Parathyroid adenoma (tissue), 2 donors: ENCODE measurements around the gene PKNOX2.

ENCODE experiments used
- H2AFZ ChIP-seq: fragments of 300-600 bp; sonication (generic); one replicate; pipeline ENCODE4 v1.7.0; 2017; ENCODE audit warnings: antibody characterized with exemption, mild to moderate bottlenecking
- H3K27ac ChIP-seq: fragments of 300-600 bp; sonication (generic); one replicate; pipeline ENCODE4 v1.7.0; 2017
- H3K27me3 ChIP-seq: fragments of 300-600 bp; sonication (generic); one replicate; pipeline ENCODE4 v1.7.0; 2017; ENCODE audit warnings: low read length; ENCODE audit not compliant: control insufficient read depth, insufficient read depth
- H3K36me3 ChIP-seq: fragments of 300-600 bp; sonication (generic); one replicate; pipeline ENCODE4 v1.7.0; 2017; ENCODE audit warnings: low read length; ENCODE audit not compliant: control insufficient read depth, insufficient read depth
- H3K4me1 ChIP-seq: fragments of 300-600 bp; sonication (generic); one replicate; pipeline ENCODE4 v1.7.0; 2017; ENCODE audit warnings: control low read depth
- H3K4me2 ChIP-seq: fragments of 300-600 bp; sonication (generic); one replicate; pipeline ENCODE4 v1.7.0; 2017; ENCODE audit warnings: low read length
- H3K4me3 ChIP-seq: fragments of 300-600 bp; sonication (generic); one replicate; pipeline ENCODE4 v1.7.0; 2017; ENCODE audit warnings: low read depth, low read length
- H3K79me2 ChIP-seq: fragments of 300-600 bp; sonication (generic); one replicate; pipeline ENCODE4 v1.7.0; 2017; ENCODE audit warnings: control low read depth
- H3K9ac ChIP-seq: fragments of 300-600 bp; sonication (generic); one replicate; pipeline ENCODE4 v1.7.0; 2017; ENCODE audit warnings: mild to moderate bottlenecking
- H3K9me3 ChIP-seq: fragments of 300-600 bp; sonication (generic); one replicate; pipeline ENCODE4 v1.7.0; 2017; ENCODE audit warnings: low read length; ENCODE audit not compliant: control insufficient read depth
- CTCF ChIP-seq: fragments of 300-600 bp; sonication (generic); IDR thresholded peaks from one replicate; pipeline ENCODE4 v1.7.0; 2017; ENCODE audit warnings: antibody characterized with exemption, mild to moderate bottlenecking
- donor health status: primary hyperparathyroidism.

Gene PKNOX2

DNA sequence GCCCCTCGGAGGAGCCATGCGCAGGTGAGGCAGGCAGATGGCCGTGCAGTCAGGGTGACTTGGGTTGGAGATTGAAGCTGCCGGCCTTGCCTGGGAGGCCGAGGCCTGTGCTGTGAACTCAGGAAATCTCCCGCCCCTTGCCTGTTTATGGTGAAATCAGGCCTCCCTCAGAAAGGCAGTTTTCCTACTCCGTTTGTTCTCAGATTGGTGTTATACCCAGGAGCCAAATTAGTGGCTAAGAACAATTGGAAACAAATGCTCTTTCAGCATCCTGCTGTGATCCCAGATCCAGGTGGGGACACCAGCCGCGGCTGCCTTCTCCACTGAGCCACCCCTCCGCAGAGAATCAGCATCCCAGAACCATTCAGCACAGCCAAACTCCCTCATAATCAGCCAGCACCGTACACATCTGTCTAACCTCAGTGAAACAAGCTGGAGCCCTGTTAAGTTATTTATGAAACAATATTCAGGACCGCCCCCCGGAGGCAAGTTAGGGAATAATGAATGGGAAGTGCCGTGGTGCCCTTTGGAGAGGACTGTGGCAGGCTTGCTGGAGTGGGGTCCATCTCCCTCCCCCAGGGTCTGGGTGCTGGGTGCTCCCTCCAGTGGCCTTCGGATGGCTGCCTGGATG is 60.0 kb downstream of the PKNOX2 start:
- H3K27ac ChIP-seq, result no peak overlapping the region
- H3K79me2 ChIP-seq, result no peaks in the 10 kb centered on the region
- TF ChIP-seq CTCF, result no peak
- no peaks in the 10 kb centered on the region for H3K27me3 ChIP-seq
- no peak overlapping the region for H3K4me3 ChIP-seq
- H2AFZ ChIP-seq, result no peak overlapping the region
- no peaks in the 10 kb centered on the region for H3K4me1 ChIP-seq
- H3K9me3 ChIP-seq, result no peaks in the 10 kb centered on the region
- H3K9ac ChIP-seq, result no peak overlapping the region
- H3K36me3 ChIP-seq, result no peaks in the 10 kb centered on the region
- H3K4me2 ChIP-seq, result no peak overlapping the region

DNA sequence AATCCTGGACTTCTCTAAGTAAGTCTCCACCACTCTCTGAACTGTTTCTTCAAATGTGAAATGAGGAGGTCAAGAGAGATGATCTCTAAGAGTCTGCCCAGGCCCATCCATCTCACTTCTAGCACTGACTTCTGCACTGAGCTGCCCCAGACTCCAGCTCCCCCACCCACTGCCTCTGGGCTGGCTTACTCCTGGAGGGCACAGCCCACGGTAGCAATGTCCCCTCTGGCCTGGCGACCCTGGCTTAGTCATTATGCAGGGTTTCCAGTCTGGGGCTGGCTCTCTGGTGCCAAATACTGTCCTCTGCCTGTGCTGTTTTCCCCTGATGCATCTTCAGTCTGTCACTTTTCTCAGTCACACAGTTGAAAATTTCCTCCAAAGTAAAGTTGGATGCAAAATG is 60.9 kb downstream of the PKNOX2 start:
- no peak overlapping the region for H3K4me3 ChIP-seq
- no peak overlapping the region for H3K27ac ChIP-seq
- no peak overlapping the region for H3K9ac ChIP-seq
- no peaks in the 10 kb centered on the region for H3K79me2 ChIP-seq
- no peak for TF ChIP-seq CTCF
- H3K36me3 ChIP-seq, result no peaks in the 10 kb centered on the region
- H3K4me2 ChIP-seq, result no peak overlapping the region
- no peak overlapping the region for H2AFZ ChIP-seq
- no peaks in the 10 kb centered on the region for H3K9me3 ChIP-seq
- no peaks in the 10 kb centered on the region for H3K4me1 ChIP-seq
- H3K27me3 ChIP-seq, result no peaks in the 10 kb centered on the region

DNA sequence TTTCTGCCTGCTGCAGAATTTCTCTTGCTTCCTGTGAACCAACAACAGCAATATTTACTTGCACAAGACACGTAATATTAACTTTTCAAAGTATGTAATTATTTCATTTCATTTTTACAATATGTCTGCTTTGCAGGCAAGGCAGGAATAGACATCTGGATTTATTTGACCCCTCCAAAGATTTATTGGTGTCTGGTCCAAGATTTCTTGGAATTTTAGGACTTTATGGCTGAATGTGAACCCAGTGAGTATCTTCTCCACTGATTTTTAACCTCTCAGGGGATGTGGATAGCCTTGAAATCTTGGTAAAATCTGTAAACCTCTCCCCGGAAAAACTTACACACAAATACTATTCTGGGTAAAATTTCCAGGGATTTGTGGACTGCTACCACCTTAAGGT is 61.5 kb downstream of the PKNOX2 start:
- Histone ChIP-seq H3K36me3 (no peaks in the 10 kb centered on the region), H2AFZ (no peak overlapping the region), H3K27me3 (no peaks in the 10 kb centered on the region), H3K27ac (no peak overlapping the region), H3K79me2 (no peaks in the 10 kb centered on the region), H3K4me2 (no peak overlapping the region), H3K4me3 (no peak overlapping the region), H3K9me3 (no peaks in the 10 kb centered on the region), H3K9ac (no peak overlapping the region), H3K4me1 (no peaks in the 10 kb centered on the region)
- TF ChIP-seq CTCF, result no peak

GRCh38 chr11:125226706-125227105 is 62.2 kb downstream of the PKNOX2 start:
- H3K27me3 ChIP-seq, result no peaks in the 10 kb centered on the region
- no peak overlapping the region for H3K9ac ChIP-seq
- no peaks in the 10 kb centered on the region for H3K36me3 ChIP-seq
- H3K27ac ChIP-seq, result no peak overlapping the region
- H3K79me2 ChIP-seq, result no peaks in the 10 kb centered on the region
- no peaks in the 10 kb centered on the region for H3K4me1 ChIP-seq
- H3K4me2 ChIP-seq, result no peak overlapping the region
- H3K4me3 ChIP-seq, result no peak overlapping the region
- no peak for TF ChIP-seq CTCF
- no peak overlapping the region for H2AFZ ChIP-seq
- H3K9me3 ChIP-seq, result no peaks in the 10 kb centered on the region

GRCh38 chr11:125227151-125227550 is 62.6 kb downstream of the PKNOX2 start:
- Histone ChIP-seq H3K9ac (no peak overlapping the region), H3K36me3 (no peaks in the 10 kb centered on the region), H3K4me1 (no peaks in the 10 kb centered on the region), H3K27me3 (no peaks in the 10 kb centered on the region), H3K27ac (no peak overlapping the region), H2AFZ (no peak overlapping the region), H3K79me2 (no peaks in the 10 kb centered on the region), H3K4me3 (no peak overlapping the region), H3K4me2 (no peak overlapping the region), H3K9me3 (no peaks in the 10 kb centered on the region)
- no peak for TF ChIP-seq CTCF
